Measurements from ENCODE around the gene RNF115.
"Not testable (repeated sequence)": the region's sequence is repeated elsewhere in the genome, so short reads cannot be mapped to it uniquely, and the experiment has no call there.

DNA sequence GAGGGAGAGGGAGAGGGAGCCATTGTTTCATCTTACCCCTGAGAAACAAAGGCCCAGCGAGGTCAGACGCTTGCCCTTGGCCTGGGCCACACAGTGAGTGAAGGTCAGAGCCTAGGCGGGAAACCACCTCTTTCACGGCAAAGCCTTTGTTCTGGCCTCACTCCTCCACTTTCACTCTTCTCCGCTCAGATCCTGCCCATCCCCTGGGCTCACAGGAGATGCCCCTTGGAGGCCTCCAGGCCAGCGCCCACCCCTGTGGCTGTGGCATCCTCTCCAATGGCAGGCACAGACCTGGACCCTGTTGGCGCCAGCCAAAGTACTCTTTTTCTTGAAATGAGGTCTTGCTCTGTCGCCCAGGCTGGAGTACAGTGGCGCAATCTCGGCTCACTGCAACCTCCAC, 55.9 kb downstream of the RNF115 start:
- TF ChIP-seq POLR2A (IDR thresholded peaks at IDR 0.05; ENCODE audit: low read depth, low read length); POLR2AphosphoS5 (IDR thresholded peaks at IDR 0.05; ENCODE audit: insufficient read depth, low read depth, low read length); EZH2 (IDR thresholded peaks at IDR 0.05; ENCODE audit: borderline replicate concordance, low read depth, low read length, severe bottlenecking); GATA2 (IDR thresholded peaks at IDR 0.05; ENCODE audit: insufficient read depth, insufficient read length, low read depth, low read length); JUN (IDR thresholded peaks at IDR 0.05; ENCODE audit: borderline replicate concordance, insufficient read depth, insufficient read length, low read depth); MYC (IDR thresholded peaks at IDR 0.05; ENCODE audit: low read depth, low read length); FOS (IDR thresholded peaks at IDR 0.05; ENCODE audit: borderline replicate concordance, insufficient read depth, low read length): not testable (repeated sequence)
- TF ChIP-seq, protein P1, sequence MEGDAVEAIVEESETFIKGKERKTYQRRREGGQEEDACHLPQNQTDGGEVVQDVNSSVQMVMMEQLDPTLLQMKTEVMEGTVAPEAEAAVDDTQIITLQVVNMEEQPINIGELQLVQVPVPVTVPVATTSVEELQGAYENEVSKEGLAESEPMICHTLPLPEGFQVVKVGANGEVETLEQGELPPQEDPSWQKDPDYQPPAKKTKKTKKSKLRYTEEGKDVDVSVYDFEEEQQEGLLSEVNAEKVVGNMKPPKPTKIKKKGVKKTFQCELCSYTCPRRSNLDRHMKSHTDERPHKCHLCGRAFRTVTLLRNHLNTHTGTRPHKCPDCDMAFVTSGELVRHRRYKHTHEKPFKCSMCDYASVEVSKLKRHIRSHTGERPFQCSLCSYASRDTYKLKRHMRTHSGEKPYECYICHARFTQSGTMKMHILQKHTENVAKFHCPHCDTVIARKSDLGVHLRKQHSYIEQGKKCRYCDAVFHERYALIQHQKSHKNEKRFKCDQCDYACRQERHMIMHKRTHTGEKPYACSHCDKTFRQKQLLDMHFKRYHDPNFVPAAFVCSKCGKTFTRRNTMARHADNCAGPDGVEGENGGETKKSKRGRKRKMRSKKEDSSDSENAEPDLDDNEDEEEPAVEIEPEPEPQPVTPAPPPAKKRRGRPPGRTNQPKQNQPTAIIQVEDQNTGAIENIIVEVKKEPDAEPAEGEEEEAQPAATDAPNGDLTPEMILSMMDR (IDR thresholded peaks at IDR 0.05; ENCODE audit: extremely low read depth in 1 of 2, insufficient read depth in 1 of 2, low read depth in 1 of 2, low read length in 2 of 2): not testable (repeated sequence)
- TF ChIP-seq, protein P2, sequence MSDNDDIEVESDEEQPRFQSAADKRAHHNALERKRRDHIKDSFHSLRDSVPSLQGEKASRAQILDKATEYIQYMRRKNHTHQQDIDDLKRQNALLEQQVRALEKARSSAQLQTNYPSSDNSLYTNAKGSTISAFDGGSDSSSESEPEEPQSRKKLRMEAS (IDR thresholded peaks at IDR 0.05; ENCODE audit: insufficient read depth, insufficient read length): not testable (repeated sequence)
